ENCODE data around the gene ADSL. TPM values are rescaled to one million over a fixed set of nuclear protein-coding genes. Genes with fewer than 3 reads are reported as not detected.

Gene ADSL
- polyA plus RNA-seq, 1 of the 3 experiments (the other 2 are of a cell fraction), result 79.7 TPM

GRCh38 chr22:40334060-40334459 lies 12.2 kb upstream of the ADSL start:
- WGBS (ENCODE audit: low lambda C conversion rate), result 100% methylated on average over 2 of the region's 2 CpGs
- TF ChIP-seq REST (IDR thresholded peaks at IDR 0.05; ENCODE audit: low read depth, low read length) (no peak), TCF12 (IDR thresholded peaks at IDR 0.05) (no peak)
- H3K9me2 ChIP-seq, result no peaks in the 10 kb centered on the region
- no peak overlapping the region for H2AFZ ChIP-seq (ENCODE audit: low read depth)
- H3F3A ChIP-seq (replicated peaks; ENCODE audit: insufficient read depth), result no peaks in the 10 kb centered on the region
- no peak overlapping the region for H3K4me3 ChIP-seq (ENCODE audit: low read depth in 2 of 2, low read length in 1 of 2)
- H3K27me3 ChIP-seq (ENCODE audit: insufficient read depth), result no peaks in the 10 kb centered on the region
- CTCF ChIA-PET, result no interaction called here
- POLR2A ChIA-PET, result no interaction called here
- no peak overlapping the region for H3K9ac ChIP-seq
- no peaks in the 10 kb centered on the region for H3K9me3 ChIP-seq
- H4K20me1 ChIP-seq (ENCODE audit: insufficient read depth), result no peaks in the 10 kb centered on the region
- H3K27ac ChIP-seq (ENCODE audit: low read depth in 2 of 2, low read length in 1 of 2), result peak overlapping the region in 1 of 2 experiments; percentile 36; a peak in 2 of 4 replicates
- no peaks in the 10 kb centered on the region for H3K36me3 ChIP-seq (replicated peaks in 1 of 2; ENCODE audit: control insufficient read depth in 1 of 2, insufficient read depth in 2 of 2, low read length in 1 of 2)
- no peaks in the 10 kb centered on the region for H3K79me2 ChIP-seq (ENCODE audit: insufficient read depth)
- peaks cover 0 to 13% of the 10 kb centered on the region in 2 experiments; a peak in 3 of 4 replicates for H3K4me1 ChIP-seq (ENCODE audit: control insufficient read depth in 1 of 2, insufficient read depth in 2 of 2, low read depth in 1 of 2, low read length in 1 of 2)
- no peak for DNase-seq
- no peak overlapping the region for H3K4me2 ChIP-seq

GRCh38 chr22:40334899-40335298 lies 11.4 kb upstream of the ADSL start:
- Histone ChIP-seq H3K27me3 (ENCODE audit: insufficient read depth) (no peaks in the 10 kb centered on the region), H3K27ac (ENCODE audit: low read depth in 2 of 2, low read length in 1 of 2) (no peak overlapping the region), H3K9ac (no peak overlapping the region), H3K9me3 (no peaks in the 10 kb centered on the region), H3K4me3 (ENCODE audit: low read depth in 2 of 2, low read length in 1 of 2) (no peak overlapping the region), H4K20me1 (ENCODE audit: insufficient read depth) (no peaks in the 10 kb centered on the region), H2AFZ (ENCODE audit: low read depth) (no peak overlapping the region), H3K36me3 (replicated peaks in 1 of 2; ENCODE audit: control insufficient read depth in 1 of 2, insufficient read depth in 2 of 2, low read length in 1 of 2) (no peaks in the 10 kb centered on the region), H3F3A (replicated peaks; ENCODE audit: insufficient read depth) (no peaks in the 10 kb centered on the region), H3K9me2 (no peaks in the 10 kb centered on the region), H3K79me2 (ENCODE audit: insufficient read depth) (no peaks in the 10 kb centered on the region), H3K4me1 (ENCODE audit: control insufficient read depth in 1 of 2, insufficient read depth in 2 of 2, low read depth in 1 of 2, low read length in 1 of 2) (peaks cover 0 to 13% of the 10 kb centered on the region in 2 experiments; a peak in 3 of 4 replicates), H3K4me2 (no peak overlapping the region)
- 74% methylated on average over 2 of the region's 2 CpGs for WGBS (ENCODE audit: low lambda C conversion rate)
- ChIA-PET CTCF (no interaction called here), POLR2A (no interaction called here)
- DNase-seq, result peak; percentile 20
- TF ChIP-seq YY1 (IDR thresholded peaks at IDR 0.05; ENCODE audit: low read depth), result no peak
- no peak for TF ChIP-seq FOXM1 (IDR thresholded peaks at IDR 0.05; ENCODE audit: low read depth)
- no peak for TF ChIP-seq EZH2phosphoT487 (IDR thresholded peaks at IDR 0.05; ENCODE audit: borderline replicate concordance, low read depth)
- no peak for TF ChIP-seq IRF3 (IDR thresholded peaks at IDR 0.05; ENCODE audit: low read depth, low read length)
- no peak for TF ChIP-seq GABPA (IDR thresholded peaks at IDR 0.05; ENCODE audit: low read depth)
- no peak for TF ChIP-seq MEF2A (IDR thresholded peaks at IDR 0.05; ENCODE audit: borderline replicate concordance, low read depth)
- TF ChIP-seq TAF1 (IDR thresholded peaks at IDR 0.05; ENCODE audit: borderline replicate concordance, low read depth, low read length), result no peak
- no peak for TF ChIP-seq ELF1 (IDR thresholded peaks at IDR 0.05)
- TF ChIP-seq FOSL2 (IDR thresholded peaks at IDR 0.05; ENCODE audit: borderline replicate concordance, low read depth), result no peak
- no peak for TF ChIP-seq POLR2AphosphoS5 (IDR thresholded peaks at IDR 0.05; ENCODE audit: low read depth, low read length)
- TF ChIP-seq RAD21 (IDR thresholded peaks at IDR 0.05; ENCODE audit: low read length), result no peak
- TF ChIP-seq CTCF (IDR thresholded peaks at IDR 0.05), result no peak
- no peak for TF ChIP-seq USF2 (IDR thresholded peaks at IDR 0.05; ENCODE audit: borderline replicate concordance, low read depth, low read length)

Measured in SK-N-SH (cell line).